Activated T-cell treated with anti-CD3 and anti-CD28 coated beads for 48 hours (primary cell): ENCODE results near the gene SNCA.

Experiments used
- DNase-seq: peaks from one replicate; pipeline ENCODE4 v3.0.0-alpha.2; 2020; ENCODE audit warnings: low read depth

Gene SNCA

DNA sequence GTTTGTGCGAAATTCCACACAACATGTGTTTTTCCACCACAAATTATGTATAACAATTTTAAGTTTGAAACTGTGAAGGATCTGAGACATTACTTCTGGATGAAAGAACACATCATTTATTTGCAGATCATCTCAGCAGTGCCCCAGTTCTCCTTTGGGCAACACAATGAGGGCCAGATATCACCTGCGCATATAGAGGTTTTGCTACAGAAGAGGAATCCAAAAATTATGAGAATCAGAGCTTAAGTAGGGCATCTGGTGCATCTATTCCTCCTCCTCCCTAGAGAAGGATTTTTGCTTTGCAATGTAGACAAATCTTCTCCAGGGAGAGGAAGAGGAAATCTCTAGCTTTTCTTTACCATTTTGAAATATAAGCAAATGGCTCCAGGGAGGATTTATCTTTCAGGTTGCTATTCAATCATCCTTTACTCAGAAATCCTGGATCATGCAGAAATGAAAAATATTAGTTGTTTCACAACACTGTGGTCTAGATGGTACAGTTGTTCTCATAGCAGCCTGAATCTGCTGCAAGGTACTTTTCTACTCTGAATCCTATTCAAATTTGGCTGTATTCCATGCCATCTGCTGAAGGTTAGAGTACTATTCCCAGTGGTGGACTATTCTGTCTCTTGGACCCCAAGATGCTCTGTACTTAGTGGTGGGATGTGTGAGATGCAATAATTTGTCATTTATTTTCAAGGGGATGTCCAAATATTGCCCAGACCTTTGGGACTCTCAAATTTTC, 132.1 kb downstream of the SNCA start:
- DNase-seq: no peak

DNA sequence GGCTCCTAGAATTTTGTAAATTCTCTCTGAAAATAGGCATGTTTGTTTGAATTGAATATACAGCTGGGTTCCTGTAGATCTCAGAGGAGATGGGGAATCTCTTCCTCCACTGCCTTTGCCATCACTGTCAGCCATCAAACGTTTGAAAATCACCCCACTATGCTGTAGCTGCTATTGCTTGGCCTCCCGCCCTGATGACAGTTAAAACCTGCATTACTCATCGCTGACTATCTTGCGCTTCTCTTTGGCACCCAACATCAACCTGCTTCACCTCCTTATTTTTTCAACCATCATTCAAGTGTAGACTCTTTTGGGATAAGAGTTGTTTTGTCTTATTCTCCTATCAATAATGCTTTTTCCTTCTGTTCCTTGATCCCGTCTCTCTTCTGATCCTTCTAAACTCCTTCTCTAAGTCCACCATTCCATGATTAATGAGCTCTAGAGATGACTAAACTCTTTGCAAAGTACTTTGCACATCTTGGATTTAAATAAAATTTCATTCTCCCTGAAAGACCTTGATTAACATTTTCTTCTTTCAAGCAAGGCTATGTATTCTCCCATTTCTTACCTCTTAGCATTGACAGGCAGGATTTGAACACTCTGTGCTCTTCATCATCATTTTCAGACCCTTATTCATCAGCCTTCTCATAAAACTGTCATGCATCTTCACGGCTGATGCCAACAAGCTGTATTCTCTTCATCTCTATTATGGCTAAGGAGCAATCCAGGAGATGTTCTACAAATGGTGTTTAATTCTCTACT, 133.0 kb downstream of the SNCA start:
- no peak for DNase-seq

DNA sequence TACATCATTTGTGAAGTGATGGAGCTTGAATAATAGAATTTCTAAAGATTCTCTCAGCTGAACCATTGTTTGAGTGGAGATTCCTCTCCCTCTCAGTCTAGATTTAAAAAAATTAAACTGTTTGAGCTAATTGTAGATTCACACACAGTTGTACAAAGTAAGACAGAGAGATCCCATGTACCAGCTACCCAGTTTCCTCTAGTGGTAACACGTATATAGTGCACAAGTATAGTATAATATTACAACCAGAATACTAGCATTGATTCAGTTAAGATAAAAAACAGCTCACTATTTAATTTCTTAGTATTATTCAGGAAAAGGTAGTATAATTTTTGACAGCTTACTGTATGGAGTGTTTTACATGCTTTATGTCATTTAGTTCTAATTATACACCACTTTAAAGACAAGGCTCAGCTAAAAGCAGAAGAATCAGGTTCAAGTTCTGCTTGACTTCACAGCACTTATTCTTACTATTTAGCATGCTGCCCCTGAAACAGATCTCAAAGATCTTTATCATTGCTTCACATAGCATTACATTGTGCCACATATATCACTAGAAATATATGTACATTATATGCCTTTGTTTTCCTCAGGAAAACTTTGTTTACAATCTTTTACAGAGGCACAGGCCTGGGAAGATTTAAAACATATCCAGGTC, 136.1 kb downstream of the SNCA start:
- DNase-seq: no peak

DNA sequence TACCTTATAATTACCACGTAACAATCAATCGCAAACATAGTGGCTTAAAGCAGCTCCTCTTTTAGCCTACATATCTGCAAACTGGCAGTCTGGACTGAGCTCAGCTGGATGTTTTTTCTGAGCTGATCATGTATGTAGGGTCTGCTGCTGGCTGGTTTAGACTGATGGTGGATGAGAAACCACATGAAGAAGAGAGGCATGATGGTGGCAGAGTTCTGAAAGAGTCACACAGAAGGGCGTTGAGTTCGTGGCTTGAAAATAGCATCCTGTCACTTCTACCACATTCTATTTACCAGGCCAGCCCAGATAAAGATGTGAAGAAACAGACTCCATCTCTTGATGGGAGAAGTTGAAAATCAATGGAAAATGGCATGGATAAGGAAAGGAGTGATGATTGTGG, 151.3 kb downstream of the SNCA start:
- DNase-seq: no peak

DNA sequence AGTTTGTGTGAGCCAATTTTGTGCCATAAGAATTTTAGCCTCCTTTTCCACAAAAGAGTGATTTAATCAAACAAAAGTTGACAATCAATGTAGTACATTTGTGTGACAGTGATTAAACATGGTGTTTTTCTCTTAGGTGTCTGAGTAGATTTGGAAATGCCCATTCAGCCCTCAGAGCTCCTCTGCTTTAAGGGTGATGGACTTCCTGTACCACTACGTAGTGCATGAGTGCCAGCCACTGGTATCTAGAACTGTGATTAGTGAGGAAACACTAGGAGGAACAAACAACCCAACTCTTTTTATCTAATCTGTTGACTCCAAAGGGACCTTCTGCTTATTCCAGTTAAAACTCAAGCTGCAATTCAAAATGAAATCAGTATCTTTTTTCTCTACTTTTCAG, 151.7 kb downstream of the SNCA start:
- no peak for DNase-seq

DNA sequence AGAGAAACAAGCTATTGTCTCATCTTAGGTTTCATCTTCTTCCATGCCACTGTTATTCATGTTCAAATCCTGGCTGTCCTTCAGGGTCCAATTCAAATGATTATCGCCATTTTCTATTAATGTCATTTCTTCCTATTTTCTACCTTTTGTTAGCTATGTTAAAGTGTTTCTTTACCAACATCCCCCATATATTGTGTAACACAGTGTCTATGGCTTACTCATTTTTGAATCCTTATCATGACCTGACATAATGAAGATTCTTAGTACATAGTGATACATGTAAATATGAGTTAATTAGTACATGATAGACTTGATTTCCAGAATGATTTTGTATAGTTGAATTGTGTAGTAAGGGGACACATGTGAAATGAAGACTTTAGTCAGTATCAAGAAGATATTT, 152.4 kb downstream of the SNCA start:
- no peak for DNase-seq

DNA sequence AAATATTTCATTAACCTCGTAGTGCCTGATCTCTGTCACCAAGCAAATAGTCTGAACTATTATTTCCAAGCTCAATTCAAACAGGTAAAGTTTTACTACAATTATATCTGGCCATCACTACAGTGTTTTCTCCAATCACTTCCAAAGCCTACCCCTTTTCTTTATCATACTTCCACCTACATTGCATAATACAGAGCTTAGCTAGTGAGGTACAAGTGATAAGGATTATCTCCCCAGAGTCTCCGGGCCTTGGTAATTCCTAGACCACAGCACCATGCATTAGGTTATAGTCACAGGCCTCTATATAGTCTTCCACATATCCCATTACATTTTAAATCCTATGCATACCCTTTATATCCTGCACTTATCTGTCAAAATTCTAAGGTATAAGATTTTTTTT, 154.2 kb downstream of the SNCA start:
- DNase-seq: no peak

DNA sequence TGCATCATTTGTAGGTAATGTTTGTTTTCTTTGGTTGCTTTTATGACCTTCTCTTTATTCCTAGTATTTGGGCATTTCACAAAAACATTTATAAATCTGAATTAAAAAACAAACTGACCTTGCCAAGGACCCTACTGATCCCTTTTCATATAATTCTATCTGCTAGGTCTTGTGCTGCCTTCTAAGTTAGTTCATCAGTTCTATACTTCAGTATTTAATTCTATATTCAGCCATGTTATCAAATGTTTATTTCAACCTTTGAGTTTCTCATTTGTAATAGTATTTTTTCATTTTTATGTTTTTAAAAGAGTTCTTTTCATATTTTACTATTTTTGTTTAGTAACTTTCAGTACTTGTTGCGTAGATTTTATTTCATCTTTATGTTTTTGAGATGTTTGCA, 155.3 kb downstream of the SNCA start:
- DNase-seq: no peak

DNA sequence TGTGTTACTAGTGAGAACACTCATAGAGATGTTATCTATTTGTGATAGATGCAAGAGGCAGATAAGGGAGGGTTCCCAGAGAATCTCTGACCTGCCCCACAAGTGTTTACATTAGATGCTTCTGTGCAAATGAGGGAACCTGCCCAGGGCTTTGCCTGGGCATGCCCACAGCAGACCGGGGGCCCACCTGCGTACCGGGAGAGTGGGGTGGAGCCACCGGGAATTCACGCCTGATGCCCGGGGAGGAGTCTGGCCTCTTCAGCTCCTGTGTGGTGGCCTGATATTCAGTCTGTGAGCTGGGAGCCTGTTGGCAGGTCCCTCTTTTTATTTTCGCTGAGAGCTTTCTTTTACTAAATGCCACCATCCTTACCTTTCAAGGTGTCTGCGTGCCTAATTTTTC, 155.7 kb downstream of the SNCA start:
- DNase-seq: no peak

DNA sequence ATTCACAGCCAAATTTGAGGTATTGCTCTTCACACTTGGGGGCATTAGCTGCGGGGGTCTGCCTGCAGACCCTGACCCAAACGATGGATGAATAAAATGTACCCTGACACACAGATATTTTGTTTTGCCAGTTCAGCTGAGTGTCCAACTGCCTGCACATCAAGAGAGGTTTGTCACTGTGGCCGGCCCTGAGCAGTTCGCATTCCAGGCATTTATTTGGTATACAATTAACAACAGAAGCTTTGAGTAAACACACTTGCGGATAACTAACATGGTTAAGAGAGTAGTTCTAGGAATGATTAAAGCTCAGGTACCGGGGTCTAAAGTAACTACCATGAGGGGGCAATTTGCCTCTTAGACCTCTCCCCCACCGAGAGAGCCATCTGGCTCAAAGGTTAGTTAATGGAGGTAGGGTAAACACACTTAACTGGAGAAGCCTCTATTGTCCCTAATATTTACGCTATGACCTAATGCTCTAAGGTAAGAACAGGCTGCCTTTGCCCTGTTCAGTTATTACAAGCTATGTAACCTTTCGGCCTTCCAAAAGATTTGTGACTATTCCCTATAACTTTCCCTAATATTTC, 162.0 kb downstream of the SNCA start:
- DNase-seq: no peak
